ENCODE results near the gene CNTROB.

Gene CNTROB

GRCh38 chr17:7989781-7990655 is 58.0 kb downstream of the CNTROB start:
- DNase-seq: peak; percentile 52

- DNase-seq: no peak
Measured at GRCh38 chr17:7992516-7992915, 60.5 kb downstream of the CNTROB start.

- DNase-seq: no peak
Measured at GRCh38 chr17:7992924-7993323, 60.9 kb downstream of the CNTROB start.

GRCh38 chr17:7993972-7994589 is 62.1 kb downstream of the CNTROB start:
- no peak for DNase-seq

- DNase-seq: no peak
Measured at GRCh38 chr17:7995724-7996123, 63.7 kb downstream of the CNTROB start.

- peak; percentile 33 for DNase-seq
Measured at GRCh38 chr17:7997186-7997585, 65.2 kb downstream of the CNTROB start.

Data from NCI-H2227 treated with DMSO at 0.1 percent for 48 hours (cell line).